HEK293T (cell line): ENCODE data around the gene MSH3.
"Not testable (repeated sequence)": the region's sequence is repeated elsewhere in the genome, so short reads cannot be mapped to it uniquely, and the experiment has no call there.

Experiments
- CTCF ChIA-PET: fragments of 350-600 bp; formaldehyde crosslinking; extraction: SDS; loops from one replicate; lab custom pipeline; 2021; ENCODE audit warnings: antibody characterized with exemption, inconsistent platforms; lab: Yijun Ruan, JAX
- POLR2A ChIA-PET: fragments of 350-600 bp; formaldehyde crosslinking; extraction: SDS; loops from one replicate; lab custom pipeline; 2020; ENCODE audit warnings: antibody characterized with exemption, inconsistent platforms; lab: Yijun Ruan, JAX
- DNase-seq: peaks from one replicate; pipeline ENCODE4 v3.0.0; 2012; ENCODE audit warnings: mixed read lengths; ENCODE audit errors: extremely low spot score
- ARNT ChIP-seq: fragments of 450-650 bp; IDR thresholded peaks from 2 replicates; pipeline ENCODE4 v1.6.1; 2017; ENCODE audit warnings: mild to moderate bottlenecking
- BHLHE40 ChIP-seq: fragments of 450-650 bp; IDR thresholded peaks from 2 replicates; pipeline ENCODE4 v1.6.1; 2016; ENCODE audit warnings: mild to moderate bottlenecking, moderate library complexity, borderline replicate concordance
- CTBP1 ChIP-seq: fragments of 450-650 bp; IDR thresholded peaks from 2 replicates; pipeline ENCODE4 v1.6.1; 2016; ENCODE audit warnings: borderline replicate concordance
- ELF4 ChIP-seq: fragments of 450-650 bp; IDR thresholded peaks from 2 replicates; pipeline ENCODE4 v1.6.1; 2017; ENCODE audit warnings: antibody characterized with exemption
- FOXA1 ChIP-seq: fragments of 450-650 bp; IDR thresholded peaks from 2 replicates; pipeline ENCODE4 v1.6.1; 2016; ENCODE audit warnings: mild to moderate bottlenecking
- FOXK2 ChIP-seq: fragments of 450-650 bp; IDR thresholded peaks from 2 replicates; pipeline ENCODE4 v1.6.1; 2016; ENCODE audit warnings: mild to moderate bottlenecking
- FOXM1 ChIP-seq: fragments of 450-650 bp; IDR thresholded peaks from 2 replicates; pipeline ENCODE4 v1.6.1; 2017; ENCODE audit warnings: mild to moderate bottlenecking, borderline replicate concordance
- HDGF ChIP-seq: fragments of 450-650 bp; IDR thresholded peaks from 2 replicates; pipeline ENCODE4 v1.6.1; 2017; ENCODE audit warnings: antibody characterized with exemption, borderline replicate concordance
- L3MBTL2 ChIP-seq: fragments of 450-650 bp; conservative IDR thresholded peaks from 2 replicates; pipeline ENCODE4 v1.6.1; 2016; ENCODE audit warnings: mild to moderate bottlenecking
- LEF1 ChIP-seq: fragments of 450-650 bp; IDR thresholded peaks from 2 replicates; pipeline ENCODE4 v1.6.1; 2017; ENCODE audit warnings: mild to moderate bottlenecking, borderline replicate concordance
- NFRKB ChIP-seq: fragments of 450-650 bp; IDR thresholded peaks from 2 replicates; pipeline ENCODE4 v1.6.1; 2016; ENCODE audit warnings: mild to moderate bottlenecking, moderate library complexity
- PKNOX1 ChIP-seq: fragments of 450-650 bp; IDR thresholded peaks from 2 replicates; pipeline ENCODE4 v1.6.1; 2016
- SP1 ChIP-seq: fragments of 450-650 bp; IDR thresholded peaks from 2 replicates; pipeline ENCODE4 v1.6.1; 2017
- SUZ12 ChIP-seq: fragments of 450-650 bp; IDR thresholded peaks from 2 replicates; pipeline ENCODE4 v1.6.1; 2016; ENCODE audit warnings: mild to moderate bottlenecking
- TARDBP ChIP-seq: fragments of 450-650 bp; IDR thresholded peaks from 2 replicates; pipeline ENCODE4 v1.6.1; 2016
- ZNF384 ChIP-seq: fragments of 450-650 bp; IDR thresholded peaks from 2 replicates; pipeline ENCODE4 v1.6.1; 2016

The MSH3 gene

GRCh38 chr5:80871541-80871961 is 217.1 kb downstream of the MSH3 start:
- TF ChIP-seq FOXM1 = no peak
- no peak for TF ChIP-seq ELF4
- TF ChIP-seq HDGF = no peak
- TF ChIP-seq L3MBTL2 = no peak
- TF ChIP-seq NFRKB = no peak
- no peak for TF ChIP-seq FOXA1
- TF ChIP-seq ZNF384 = no peak
- no peak for TF ChIP-seq SUZ12
- no peak for TF ChIP-seq BHLHE40
- TF ChIP-seq TARDBP = no peak
- no peak for TF ChIP-seq LEF1
- TF ChIP-seq ARNT = no peak
- TF ChIP-seq FOXK2 = no peak
- TF ChIP-seq PKNOX1 = no peak
- CTCF ChIA-PET = no interaction called here
- POLR2A ChIA-PET = no interaction called here
- DNase-seq = no peak

GRCh38 chr5:80874162-80874561 is 219.7 kb downstream of the MSH3 start:
- CTCF ChIA-PET = no interaction called here
- DNase-seq = no peak
- TF ChIP-seq SUZ12 = no peak
- no peak for TF ChIP-seq FOXM1
- no peak for TF ChIP-seq HDGF
- TF ChIP-seq L3MBTL2 = no peak
- no peak for TF ChIP-seq SP1
- TF ChIP-seq ZNF384 = no peak
- no peak for TF ChIP-seq ELF4
- TF ChIP-seq LEF1 = no peak
- no peak for TF ChIP-seq FOXK2
- TF ChIP-seq BHLHE40 = no peak
- no peak for TF ChIP-seq NFRKB
- no peak for TF ChIP-seq FOXA1
- no peak for TF ChIP-seq CTBP1
- TF ChIP-seq PKNOX1 = no peak
- no peak for TF ChIP-seq TARDBP
- no peak for TF ChIP-seq ARNT
- POLR2A ChIA-PET = no interaction called here

- TF ChIP-seq SP1 = no peak
- DNase-seq = no peak
- POLR2A ChIA-PET = no interaction called here
- CTCF ChIA-PET = no interaction called here
These were observed 223.1 kb downstream of the MSH3 start for GRCh38 chr5:80877592-80877991.

- TF ChIP-seq FOXA1 (no peak), NFRKB (no peak), PKNOX1 (no peak), TARDBP (no peak), SP1 (no peak)
- ChIA-PET CTCF (no interaction called here), POLR2A (no interaction called here)
- no peak for DNase-seq
These were observed 227.3 kb downstream of the MSH3 start for GRCh38 chr5:80881726-80882125.

- CTCF ChIA-PET = interaction anchor here (0.6 kb wide), 1 partner anchor 189 kb away, joined by 3 read pairs; no protein-coding TSS in a partner anchor
These were observed 228.9 kb downstream of the MSH3 start for GRCh38 chr5:80883390-80883789.

GRCh38 chr5:80884086-80884813 is 229.8 kb downstream of the MSH3 start:
- CTCF ChIA-PET = no interaction called here
- no peak for DNase-seq
- POLR2A ChIA-PET = no interaction called here
- TF ChIP-seq ELF4 = no peak
- TF ChIP-seq SUZ12 = no peak
- TF ChIP-seq CTBP1 = no peak
- TF ChIP-seq TARDBP = no peak
- no peak for TF ChIP-seq LEF1
- TF ChIP-seq ARNT = no peak
- no peak for TF ChIP-seq BHLHE40
- no peak for TF ChIP-seq FOXK2
- no peak for TF ChIP-seq ZNF384
- TF ChIP-seq HDGF = no peak
- TF ChIP-seq L3MBTL2 = no peak

More at GRCh38 chr5:80883390-80883789, 228.9 kb downstream of the MSH3 start:
- POLR2A ChIA-PET, DNase-seq: not testable (repeated sequence)

- TF ChIP-seq HDGF = no peak
- no peak for TF ChIP-seq SP1
- no peak for TF ChIP-seq BHLHE40
- no peak for TF ChIP-seq NFRKB
- no peak for TF ChIP-seq ELF4
- TF ChIP-seq FOXM1 = no peak
- no peak for TF ChIP-seq L3MBTL2
- no peak for TF ChIP-seq FOXK2
- TF ChIP-seq ZNF384 = no peak
- TF ChIP-seq FOXA1 = no peak
- TF ChIP-seq LEF1 = no peak
- no peak for TF ChIP-seq ARNT
- no peak for TF ChIP-seq SUZ12
- TF ChIP-seq TARDBP = no peak
- no peak for TF ChIP-seq CTBP1
- no peak for TF ChIP-seq PKNOX1
- no peak for DNase-seq
- POLR2A ChIA-PET = no interaction called here
- CTCF ChIA-PET = no interaction called here
These were observed 230.5 kb downstream of the MSH3 start for GRCh38 chr5:80884929-80885328.
